A673 (cell line): ENCODE data around the gene MYL3.

Source experiments
- CTCF ChIP-seq: fragments of 300-800, 200-600 bp; sonication (generic); conservative IDR thresholded peaks from 2 replicates; pipeline ENCODE4 v1.5.1; 2017; ENCODE audit warnings: low read depth, mild to moderate bottlenecking, antibody characterized with exemption, low read length, moderate library complexity, mixed read lengths
- EZH2 ChIP-seq: fragments of 200-600 bp; sonication (generic); IDR thresholded peaks from 2 replicates; pipeline ENCODE4 v1.6.1; 2017; ENCODE audit warnings: borderline replicate concordance, low read depth, mild to moderate bottlenecking, mixed read lengths, antibody characterized with exemption, low read length; ENCODE audit not compliant: poor library complexity, severe bottlenecking

DNA sequence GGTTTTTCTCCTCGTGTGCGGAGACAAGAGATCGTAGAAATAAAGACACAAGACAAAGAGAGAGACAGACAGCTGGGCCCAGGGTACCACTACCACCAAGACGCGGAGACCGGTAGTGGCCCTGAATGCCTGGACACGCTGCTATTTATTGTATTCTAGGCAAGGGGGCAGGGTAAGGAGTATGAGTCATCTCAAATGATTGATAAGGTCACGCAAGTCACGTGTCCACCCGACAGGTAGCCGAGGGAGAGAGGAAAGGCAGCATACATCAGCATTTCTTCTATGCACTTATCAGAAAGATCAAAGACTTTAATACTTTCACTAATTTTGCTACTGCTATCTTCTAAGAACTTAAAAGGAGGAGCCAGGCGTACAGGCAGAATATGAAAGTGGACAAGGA, 28.2 kb downstream of the MYL3 start:
- TF ChIP-seq EZH2 = no peak
- TF ChIP-seq CTCF = no peak
